Medulla oblongata (tissue), 1 donor: ENCODE data around the gene PRM1.

Experiments used
- DNase-seq: peaks from one replicate; pipeline ENCODE4 v3.0.0-alpha.2; 2015; ENCODE audit errors: extremely low spot score

The PRM1 gene, protein sequence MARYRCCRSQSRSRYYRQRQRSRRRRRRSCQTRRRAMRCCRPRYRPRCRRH

DNA sequence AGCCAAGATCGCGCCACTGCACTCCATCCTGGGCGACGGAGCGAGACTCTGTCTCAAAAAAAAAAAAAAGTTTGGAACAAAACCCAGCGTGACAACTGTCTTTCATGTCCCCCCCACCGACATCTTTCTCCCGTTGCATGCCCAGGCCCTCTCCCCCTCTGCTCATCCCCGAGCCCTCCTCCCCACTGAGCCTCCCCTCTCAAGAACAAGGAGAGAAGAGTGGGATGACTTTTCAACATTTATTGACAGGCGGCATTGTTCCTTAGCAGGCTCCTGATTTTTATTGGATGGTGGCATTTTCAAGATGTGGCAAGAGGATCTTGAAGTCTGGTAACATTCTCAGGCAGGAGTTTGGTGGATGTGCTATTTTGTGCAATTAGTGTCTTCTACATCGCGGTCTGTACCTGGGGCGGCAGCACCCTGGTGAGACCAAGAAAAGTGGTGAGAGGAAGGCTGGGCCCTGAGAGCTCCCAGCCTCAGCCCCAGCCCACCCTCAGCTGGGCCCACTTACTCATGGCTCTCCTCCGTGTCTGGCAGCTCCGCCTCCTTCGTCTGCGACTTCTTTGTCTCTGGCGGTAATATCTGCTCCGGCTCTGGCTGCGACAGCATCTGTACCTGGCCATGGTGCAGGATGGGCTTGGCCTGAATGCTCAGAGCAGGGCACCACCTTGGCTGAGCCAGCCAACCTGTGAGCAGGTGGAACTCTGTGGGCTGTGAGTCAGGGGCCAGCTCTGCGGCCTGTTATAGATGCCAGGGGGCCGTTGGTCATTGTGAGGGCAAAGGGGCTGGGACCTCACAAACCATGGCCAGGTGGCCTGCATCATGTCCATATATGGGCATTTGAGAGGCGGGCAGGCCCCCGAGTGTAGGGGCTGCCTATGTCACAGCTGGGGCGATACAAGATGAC is at the start of gene PRM1:
Gene PRM1 (minus strand): TSS at position 715 of the 907 bp plus-strand sequence. CDS start 92 bp downstream, at position 623.
- DNase-seq = no peak

DNA sequence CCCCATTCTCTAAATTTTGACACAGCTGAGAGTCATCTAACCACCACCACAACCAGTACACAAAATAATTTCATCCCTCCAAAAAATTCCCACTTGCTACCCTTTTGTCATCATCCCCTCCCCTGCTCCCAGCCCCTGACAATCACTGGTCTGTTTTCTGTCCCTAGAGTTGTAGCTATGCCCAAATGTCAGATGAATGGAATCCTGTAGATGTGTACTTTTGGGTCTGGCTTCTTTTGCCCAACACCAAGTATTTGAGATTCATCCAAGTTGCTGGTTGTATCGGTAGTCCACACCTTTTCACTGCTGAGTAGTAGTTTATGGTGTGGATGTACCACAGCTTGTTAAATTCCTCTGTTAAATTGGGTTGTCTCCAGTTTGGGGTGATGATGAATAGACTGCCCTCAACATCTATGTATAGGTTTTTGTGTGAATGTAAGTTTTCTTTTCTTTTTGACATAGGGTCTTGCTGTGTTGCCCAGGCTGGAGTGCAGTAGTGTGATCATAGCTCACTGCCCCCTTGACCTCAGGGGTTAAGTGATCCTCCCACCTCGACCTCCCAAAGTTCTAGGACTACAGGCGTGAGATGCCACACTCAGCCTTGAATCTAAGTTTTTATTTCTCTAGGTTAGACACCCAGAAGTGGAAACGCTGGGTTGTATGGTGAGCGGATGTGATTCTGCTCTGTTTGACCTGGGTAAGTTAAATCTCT is 49.6 kb upstream of the PRM1 start:
- DNase-seq = no peak

DNA sequence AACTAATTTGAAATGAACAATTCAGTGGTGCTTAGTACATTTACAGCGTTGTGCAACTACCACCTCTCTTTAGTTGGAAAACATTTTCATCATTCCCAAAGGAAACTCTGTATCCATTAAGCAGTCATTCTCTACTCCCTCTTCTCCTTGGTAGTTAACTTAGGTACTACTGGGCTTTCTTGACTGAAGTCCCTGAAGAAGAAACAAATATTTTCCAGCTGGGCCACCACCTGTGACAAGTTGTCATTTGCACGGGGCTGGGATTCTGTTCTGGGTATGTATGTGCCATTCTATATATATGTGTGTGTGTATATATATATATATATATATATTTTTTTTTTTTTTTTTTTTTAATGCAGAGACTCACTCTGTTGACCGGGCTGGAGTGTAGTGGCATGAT is 48.8 kb upstream of the PRM1 start:
- no peak for DNase-seq

DNA sequence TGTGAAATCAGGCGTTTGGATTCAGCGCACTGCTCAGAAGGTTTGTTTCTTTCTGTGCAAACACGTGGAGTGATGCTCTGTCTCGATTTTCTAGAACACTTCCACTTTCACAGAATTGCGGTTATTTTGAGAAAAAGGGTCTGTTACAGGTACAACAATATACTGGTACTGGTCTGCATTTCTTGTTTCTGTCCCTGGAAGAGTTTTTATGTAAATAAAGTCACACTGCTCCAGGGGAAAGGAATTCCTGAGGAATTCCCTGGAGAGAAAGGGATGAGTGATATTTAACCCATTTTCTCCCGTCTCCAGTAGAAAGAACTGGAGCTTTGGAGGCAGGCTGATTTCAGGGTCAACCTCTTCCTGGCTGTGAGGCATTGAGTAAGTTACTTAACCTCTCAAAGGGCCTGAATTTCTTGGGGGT is 48.0 kb upstream of the PRM1 start:
- DNase-seq = no peak

DNA sequence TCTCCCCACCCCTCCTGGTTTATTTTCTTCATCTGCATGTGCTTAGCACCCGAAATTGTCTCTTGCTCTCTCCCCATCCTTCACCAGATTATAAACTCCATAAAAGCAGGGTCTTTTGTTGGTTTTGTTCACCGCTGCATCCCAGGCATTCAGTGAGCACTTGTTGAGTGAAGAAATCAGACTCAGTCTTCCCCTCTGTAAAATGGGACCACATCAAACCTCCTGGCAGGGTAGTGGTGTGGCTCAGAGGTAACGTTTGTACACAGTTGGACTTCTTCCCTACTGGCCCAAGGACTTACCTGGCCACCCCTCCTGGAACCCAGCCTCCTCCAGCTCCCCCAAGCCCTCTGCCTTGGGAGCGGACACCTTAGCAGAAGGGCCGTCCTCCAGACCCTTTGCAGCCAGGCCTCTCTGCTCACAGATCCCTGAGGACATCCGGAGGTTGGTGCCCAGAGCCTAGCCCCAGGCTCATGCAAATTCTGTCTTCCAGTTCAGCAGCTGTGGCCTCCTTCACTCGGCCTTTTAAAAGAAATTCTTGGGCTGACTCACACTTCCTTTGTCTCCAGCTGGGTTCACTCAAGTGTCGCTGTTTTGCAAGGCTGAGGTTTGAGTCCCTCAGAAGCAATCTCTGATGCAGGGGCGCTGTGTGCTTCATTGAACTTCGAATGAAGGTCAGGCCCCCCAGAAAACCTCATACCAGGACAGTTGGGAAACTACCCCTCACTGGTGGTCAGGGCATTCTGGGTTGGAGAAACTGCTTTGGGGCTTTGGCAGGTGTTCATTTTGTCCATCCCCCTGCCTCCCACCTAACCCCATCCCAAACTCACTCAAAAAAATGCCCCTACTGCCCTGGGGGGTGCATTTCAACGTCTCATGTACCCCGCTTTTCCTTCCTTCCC is 47.3 kb upstream of the PRM1 start:
- peak; percentile 49 for DNase-seq

DNA sequence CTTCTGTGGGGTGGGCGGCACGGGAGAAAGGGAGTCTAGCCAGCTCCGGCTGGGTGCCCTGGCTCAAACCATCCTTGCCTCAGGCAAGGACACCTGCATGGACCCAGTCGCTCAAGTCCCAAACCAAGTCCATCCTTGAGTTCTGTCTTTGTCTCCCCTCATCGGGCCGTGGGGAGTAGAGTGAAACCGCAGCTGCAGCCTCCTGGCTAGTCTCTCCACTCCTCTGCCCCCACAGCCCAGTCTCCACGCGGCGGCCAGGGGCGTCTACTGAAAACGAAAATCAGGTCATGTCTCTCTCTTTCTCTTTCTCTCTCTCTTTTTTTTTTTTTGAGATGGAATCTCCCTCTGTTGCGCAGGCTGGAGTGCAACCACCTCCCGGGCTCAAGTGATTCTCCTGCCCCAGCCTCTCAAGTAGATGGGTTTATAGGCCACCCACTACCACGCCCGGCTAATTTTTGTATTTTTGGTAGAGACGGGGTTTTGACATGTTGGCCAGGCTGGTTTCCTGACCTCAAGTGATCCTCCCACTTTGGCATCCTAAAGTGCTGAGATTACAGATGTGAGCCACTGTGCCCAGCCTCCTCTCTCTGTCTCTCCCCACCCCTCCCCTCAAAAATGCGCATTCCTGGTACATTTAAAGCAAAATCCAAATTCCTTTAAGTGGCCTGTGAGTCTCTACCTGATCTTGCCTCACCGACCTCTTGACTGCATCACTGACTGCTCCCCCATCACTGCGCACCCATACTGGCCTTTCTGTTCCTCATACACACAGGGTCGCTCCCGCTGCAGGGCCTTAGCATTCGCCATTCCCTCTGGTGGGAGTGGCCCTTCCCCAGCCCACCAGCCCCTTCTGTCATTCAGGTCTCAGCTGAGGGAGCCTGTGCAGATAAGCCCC is 46.4 kb upstream of the PRM1 start:
- no peak for DNase-seq

DNA sequence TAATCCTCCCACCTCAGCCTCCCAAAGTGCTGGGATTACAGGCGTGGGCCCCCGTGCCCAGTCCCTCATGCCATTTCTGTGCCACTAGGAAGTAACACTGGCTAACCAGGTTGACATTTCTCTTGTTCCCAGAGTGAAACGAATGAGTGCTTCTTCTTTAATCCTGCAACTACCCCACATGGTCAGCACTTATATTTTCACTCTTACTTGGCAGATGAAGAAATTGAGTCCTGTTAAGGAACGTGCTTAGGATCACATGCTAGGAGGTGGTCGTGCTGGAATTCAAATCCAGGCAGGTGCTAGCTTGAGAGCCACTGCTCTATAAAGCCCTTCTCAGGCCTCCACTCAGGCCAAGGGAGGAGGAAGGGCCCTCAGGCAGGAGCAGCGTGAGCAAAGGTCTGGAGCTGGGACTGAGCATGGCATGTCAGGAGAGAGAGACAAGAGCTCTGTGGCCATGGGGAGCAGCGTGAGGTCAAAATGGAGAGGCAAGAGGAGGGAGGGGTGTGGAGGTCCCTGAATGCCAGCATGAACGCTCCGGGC is 45.7 kb upstream of the PRM1 start:
- no peak for DNase-seq

DNA sequence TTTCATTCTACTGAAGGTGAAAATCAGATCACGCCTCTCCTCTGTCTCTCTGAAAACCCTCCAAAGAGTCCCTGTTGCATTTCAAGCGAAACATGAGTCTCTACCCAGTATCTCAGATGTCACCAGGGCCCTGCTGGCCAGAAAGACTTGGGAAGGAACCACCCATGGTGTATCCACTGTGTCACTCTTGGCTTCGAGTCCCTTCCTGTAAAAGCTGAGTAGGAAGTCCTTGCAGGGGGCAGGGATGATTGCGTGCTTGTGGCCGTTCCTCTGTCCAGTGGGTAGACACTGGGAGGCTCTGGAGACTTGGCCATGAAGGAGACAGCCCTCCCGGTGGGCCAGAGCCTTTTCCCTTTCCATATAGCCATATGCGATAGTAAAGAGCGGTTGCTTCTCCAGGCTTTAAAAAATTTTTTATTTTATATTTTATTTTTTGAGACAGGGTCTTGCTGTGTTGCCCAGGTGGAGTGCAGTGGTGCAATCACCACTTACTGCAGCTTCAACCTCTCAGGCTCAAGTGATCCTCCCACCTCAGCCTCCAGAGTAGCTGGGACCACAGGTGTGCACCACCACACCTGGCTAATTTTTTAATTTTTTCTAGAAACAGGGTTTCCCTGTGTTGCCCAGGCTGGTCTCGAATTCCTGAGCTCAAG is 45.1 kb upstream of the PRM1 start:
- no peak for DNase-seq

DNA sequence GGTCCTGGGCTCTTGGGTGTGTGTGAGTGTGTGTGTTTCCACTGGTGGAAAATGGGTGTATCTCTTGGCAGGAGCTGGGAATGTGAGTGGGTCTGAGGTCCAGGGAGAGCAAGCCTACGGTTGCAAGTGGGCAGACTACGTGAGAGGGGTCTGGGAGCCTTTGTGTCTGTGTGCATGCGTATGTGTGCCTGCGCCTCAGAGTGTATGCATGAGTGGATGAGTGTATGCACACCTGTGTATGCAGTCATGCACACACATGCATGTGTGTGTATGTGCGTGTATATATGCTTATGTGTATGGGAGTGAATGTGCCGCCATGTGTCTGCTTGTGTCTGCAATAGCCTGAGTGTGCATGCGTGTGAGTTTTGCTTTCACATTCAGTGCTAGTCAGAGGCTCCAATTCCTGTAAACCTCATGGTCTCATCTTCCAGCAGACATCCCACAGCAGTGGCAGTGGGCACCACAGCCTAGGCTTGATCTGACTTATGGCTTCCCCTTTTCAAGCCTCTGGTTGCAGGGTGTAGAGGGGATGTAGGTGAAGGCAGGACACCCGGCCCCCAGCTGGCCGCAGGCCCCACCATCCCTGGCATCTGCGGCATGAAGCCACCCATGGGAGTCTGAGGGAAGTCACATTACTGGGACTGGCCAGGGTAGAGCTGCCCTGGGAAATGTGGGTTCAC is 44.4 kb upstream of the PRM1 start:
- no peak for DNase-seq

DNA sequence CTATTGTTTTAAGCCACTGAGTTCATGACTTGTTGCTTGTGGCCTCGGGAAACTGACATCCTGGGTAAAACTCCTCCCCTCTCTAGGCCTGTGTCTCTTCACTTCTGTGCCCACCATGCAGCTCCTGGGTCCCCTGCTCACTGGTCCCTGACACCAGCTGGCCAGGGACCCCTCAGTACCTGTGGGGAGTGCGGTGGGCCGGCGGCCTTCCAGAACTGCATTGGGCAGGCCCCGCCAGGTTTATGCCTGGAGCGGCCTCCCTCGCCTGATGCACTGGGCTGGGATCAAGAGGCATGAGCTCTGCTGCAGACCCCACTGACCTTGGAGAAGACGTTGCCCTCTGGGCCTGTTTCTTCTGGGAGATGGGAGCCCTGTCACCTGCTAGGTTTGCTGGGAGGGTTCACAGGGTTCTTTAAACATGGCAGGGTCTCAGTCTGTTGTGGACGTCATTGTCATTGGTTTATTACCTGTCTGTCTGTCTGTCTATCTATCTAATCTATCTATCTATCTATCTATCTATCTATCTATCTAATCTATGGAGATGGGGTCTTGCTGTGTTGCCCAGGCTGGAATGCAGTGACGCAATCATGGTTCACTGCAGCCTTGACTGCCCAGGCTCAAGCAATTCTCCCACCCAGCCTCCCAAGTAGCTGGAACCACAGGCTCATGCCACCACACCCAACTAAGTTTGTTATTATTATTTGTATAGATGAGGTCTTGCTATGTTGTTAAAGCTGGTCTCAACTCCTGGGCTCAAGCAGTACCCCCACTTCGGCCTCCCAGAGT is 42.6 kb upstream of the PRM1 start:
- DNase-seq = no peak

DNA sequence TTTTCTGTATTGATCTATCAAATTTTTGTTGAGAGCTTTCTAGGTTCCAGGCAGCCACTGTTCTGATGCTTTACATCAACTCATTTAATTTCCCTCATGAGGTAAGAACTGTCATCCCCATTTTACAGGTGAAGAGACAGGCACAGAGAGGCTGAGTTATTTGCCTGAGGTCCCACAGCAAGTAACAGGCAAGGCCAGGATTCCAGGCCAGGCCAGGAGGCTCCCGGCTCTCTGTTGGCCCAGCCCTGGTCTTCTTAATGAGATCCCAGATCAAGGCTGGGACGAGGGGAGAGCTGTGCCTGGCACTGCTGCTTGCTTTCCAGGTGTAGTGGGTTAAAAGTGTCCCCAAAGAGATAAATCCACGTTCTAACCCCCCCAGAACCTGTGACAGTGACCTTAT is 41.7 kb upstream of the PRM1 start:
- no peak for DNase-seq

DNA sequence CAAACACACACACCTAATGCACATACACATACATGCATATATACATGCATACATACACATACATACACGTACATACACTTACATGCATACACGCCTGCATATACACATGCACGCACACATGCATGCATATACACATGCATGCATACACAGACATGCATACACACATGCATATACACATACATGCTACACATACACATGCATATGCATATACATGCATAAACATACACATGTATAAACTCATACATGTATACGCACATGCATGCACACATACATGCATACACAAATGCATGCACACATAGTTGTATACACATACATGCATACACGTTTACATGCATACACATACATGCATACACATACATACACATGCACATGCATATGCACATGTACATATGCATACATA is 40.5 kb upstream of the PRM1 start:
- DNase-seq = no peak

DNA sequence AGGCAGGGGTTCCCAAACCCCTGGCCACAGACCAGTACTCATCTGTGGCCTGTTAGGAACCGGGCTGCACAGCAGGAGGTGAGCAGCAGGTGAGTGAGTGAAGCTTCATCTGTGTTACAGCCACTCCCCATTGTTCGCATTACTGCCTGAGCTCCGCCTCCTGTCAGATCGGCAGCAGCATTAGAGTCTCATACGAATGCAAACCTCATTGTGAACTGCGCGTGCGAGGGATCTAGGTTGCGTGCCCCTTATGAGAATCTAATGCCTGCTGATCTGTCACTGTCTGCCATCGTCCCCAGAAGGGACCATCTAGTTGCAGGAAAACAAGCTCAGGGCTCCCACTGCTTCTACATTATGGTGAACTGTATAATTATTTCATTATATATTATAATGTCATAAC is 39.0 kb upstream of the PRM1 start:
- no peak for DNase-seq

DNA sequence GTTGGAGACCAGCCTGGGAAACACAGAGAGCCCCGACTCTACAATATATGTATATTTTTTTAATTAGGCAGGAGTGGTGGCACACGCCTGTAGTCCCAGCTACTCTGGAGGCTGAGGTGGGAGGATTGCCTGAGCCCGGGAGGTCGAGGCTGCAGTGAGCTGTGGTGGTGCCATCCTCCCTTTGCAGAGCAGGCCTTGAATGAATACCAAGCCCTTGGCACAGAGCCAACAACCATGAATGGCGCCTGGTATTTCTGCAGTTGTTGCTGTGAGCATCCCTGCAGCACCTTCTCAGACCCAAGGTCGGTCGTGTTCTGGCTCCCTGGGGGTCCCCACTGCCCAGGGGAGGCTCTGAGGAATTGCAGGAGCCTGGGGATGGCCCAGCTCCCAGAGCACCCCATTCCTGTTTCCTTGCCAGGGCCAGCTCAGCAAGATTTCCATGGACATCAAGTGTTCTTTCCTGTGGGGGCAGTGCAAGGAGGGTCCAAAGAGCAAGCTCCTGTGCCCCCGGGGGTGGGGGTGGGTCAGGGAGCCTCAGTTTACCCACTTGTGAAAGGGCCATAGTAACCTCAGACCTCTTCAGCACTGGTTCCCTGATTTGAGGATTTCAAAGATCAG is 38.5 kb upstream of the PRM1 start:
- no peak for DNase-seq

DNA sequence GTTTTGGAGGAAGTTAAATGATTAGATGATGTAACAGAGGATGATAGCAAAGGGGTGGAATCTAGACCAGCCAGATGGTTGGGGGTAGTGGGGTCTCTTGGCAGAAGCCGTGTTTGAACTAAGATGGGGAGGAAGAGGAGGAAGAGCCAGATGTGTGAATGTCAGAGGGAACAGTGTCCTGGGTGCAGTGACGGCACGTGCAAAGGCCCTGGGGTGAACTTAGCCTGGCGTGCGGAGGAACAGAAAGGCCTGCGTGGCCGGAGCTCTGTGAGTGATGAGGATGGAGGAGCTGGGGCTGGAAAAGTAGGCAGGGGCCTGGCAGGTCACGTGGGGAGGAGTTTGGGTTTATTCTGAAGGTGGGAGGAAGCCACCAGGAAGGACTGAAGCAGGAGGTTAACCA is 37.7 kb upstream of the PRM1 start:
- DNase-seq = no peak

DNA sequence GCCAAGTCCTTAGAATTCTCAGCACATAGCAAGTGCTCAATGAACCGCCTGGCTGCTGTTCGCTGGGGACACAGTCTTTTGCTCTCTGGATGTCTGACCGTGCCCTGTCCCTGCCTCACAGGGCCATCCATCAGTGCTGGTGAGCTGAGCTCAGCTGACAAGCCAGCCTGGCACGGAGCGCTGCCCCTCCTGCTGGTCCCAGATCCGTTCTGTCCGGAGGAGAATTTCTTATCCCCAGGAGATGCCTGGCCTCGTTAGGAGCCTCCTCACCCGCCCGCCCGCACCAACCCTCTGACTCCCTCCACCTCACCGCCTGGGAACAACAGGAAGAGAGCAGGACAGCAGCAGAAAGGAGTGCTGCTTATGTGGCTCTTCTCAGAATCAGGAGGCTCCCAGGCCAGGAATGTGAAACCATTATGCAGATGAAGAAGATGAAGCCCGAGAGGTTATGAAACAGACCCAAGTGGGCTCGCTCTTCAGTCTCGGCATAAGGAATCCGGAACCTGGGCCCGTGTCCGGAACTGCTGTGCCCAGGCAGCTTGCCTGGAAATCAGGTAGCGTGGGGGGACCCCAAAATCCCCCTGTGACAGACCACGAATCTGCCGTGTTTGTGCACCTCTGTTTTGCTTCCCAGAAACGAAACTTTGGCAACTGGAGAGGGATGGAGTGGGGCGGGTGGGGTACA is 35.3 kb upstream of the PRM1 start:
- no peak for DNase-seq

DNA sequence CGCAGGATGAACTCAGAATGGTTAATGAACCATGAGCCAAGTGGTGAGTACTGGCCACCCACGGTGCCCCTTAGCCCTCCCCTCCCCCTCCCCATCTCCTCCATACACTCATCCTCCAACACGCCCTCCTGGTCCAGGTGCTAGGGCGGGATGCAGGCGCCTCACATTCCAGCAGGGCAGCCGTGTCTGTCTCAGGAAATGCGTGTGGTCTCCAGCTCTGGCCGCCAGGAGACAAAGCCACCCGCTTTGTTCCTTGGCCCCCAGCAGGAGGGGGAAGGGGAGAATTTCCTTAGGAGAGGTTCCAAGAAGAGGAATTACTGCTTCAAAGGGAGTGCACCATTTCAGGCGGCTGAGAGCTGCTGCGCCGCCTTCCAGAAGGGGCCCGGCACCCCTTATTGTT is 34.4 kb upstream of the PRM1 start:
- DNase-seq = no peak
